A549 (cell line): ENCODE data around the gene ANXA3.

ENCODE experiments used
- CBX2 ChIP-seq: fragments of 200-600 bp; sonication (generic); IDR thresholded peaks from 2 replicates; pipeline ENCODE4 v1.6.1; 2016; ENCODE audit warnings: low read depth, mild to moderate bottlenecking, borderline replicate concordance
- CTCF ChIP-seq: fragments of >200 bp; sonication (Bioruptor Twin); formaldehyde crosslinking; IDR thresholded peaks from 3 replicates; pipeline ENCODE4 v1.5.1; 2016
- HOXA7 ChIP-seq: fragments of 250-450 bp; sonication (Bioruptor Pico); IDR thresholded peaks from 2 replicates; pipeline ENCODE4 v1.5.0; 2020; ENCODE audit warnings: mild to moderate bottlenecking, moderate library complexity
- MAFK ChIP-seq: fragments of 450-650 bp; IDR thresholded peaks from 2 replicates; pipeline ENCODE4 v1.6.1; 2014; ENCODE audit not compliant: partially characterized antibody
- POLR2A ChIP-seq: IDR thresholded peaks from 2 replicates; pipeline ENCODE4 v1.6.1; 2012; ENCODE audit warnings: mild to moderate bottlenecking, low read length
- RARB ChIP-seq: fragments of 250-450 bp; sonication (Bioruptor Pico); IDR thresholded peaks from 2 replicates; pipeline ENCODE4 v1.8.0; 2021; ENCODE audit warnings: mild to moderate bottlenecking, moderate library complexity
- RNF2 ChIP-seq: fragments of 200-600 bp; sonication (generic); IDR thresholded peaks from 2 replicates; pipeline ENCODE4 v1.6.1; 2016; ENCODE audit warnings: low read depth, mild to moderate bottlenecking, antibody characterized with exemption, moderate library complexity, borderline replicate concordance
- TF ChIP-seq, protein P1 (sequence below): fragments of 250-450 bp; sonication (Bioruptor Pico); IDR thresholded peaks from 2 replicates; pipeline ENCODE4 v1.5.0; 2021; ENCODE audit warnings: mild to moderate bottlenecking, moderate library complexity, borderline replicate concordance

DNA sequence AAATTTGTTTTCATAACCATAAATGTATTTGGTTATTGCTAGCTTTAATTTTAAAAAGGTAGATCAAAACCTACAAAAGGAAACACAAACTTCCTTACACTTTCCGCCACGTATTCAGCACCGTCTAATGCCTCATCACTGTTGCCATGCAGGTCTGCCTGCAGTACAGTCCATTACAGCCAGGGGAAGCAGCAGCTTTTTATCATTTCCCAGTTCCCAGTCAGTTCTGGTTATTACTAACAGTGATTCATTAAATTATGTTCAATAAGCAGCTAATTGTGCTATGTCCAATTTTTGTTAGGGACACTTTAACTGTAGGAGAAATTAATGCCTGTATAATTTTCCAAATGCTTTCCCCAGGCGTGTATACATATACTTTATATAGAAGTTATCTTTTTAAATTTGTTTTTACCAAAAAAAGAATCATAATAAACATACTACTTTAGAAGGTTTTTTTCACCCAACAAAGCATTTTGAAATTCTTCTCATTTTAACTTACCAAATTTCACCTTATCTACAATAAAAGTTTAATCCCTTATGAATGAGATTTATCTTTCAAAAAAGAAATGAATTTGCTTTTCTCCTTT lies 93.3 kb downstream of the ANXA3 start:
- TF ChIP-seq CTCF: peak; percentile 54
- TF ChIP-seq RNF2: no peak
- no peak for TF ChIP-seq POLR2A
- no peak for TF ChIP-seq HOXA7 (CRISPR knock-in tag)
- TF ChIP-seq RARB (CRISPR knock-in tag): no peak
- no peak for TF ChIP-seq MAFK
- no peak for TF ChIP-seq CBX2
- TF ChIP-seq, protein P1, sequence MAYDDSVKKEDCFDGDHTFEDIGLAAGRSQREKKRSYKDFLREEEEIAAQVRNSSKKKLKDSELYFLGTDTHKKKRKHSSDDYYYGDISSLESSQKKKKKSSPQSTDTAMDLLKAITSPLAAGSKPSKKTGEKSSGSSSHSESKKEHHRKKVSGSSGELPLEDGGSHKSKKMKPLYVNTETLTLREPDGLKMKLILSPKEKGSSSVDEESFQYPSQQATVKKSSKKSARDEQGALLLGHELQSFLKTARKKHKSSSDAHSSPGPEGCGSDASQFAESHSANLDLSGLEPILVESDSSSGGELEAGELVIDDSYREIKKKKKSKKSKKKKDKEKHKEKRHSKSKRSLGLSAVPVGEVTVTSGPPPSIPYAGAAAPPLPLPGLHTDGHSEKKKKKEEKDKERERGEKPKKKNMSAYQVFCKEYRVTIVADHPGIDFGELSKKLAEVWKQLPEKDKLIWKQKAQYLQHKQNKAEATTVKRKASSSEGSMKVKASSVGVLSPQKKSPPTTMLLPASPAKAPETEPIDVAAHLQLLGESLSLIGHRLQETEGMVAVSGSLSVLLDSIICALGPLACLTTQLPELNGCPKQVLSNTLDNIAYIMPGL (CRISPR knock-in tag): no peak
